Measurements from ENCODE around the gene NUP93. TPM values are rescaled to one million over a fixed set of nuclear protein-coding genes. Genes with fewer than 3 reads are reported as not detected.

The NUP93 gene
- total RNA-seq, 3 donors from 2014 or later, result 31.0 to 45.6 (median 40.8) TPM

GRCh38 chr16:56753410-56753809 is 23.5 kb downstream of the NUP93 start:
- ATAC-seq, result no peak
- no peak for DNase-seq
- no peaks in the 10 kb centered on the region for H3K9me3 ChIP-seq
- intact Hi-C loops (cut with DNase I, micrococcal nuclease), result no loop called here
- no peaks in the 10 kb centered on the region for H3K4me1 ChIP-seq (ENCODE audit: low read depth)
- no peak overlapping the region for H3K4me3 ChIP-seq
- H3K36me3 ChIP-seq (ENCODE audit: low read depth), result no peaks in the 10 kb centered on the region
- TF ChIP-seq, protein P1, sequence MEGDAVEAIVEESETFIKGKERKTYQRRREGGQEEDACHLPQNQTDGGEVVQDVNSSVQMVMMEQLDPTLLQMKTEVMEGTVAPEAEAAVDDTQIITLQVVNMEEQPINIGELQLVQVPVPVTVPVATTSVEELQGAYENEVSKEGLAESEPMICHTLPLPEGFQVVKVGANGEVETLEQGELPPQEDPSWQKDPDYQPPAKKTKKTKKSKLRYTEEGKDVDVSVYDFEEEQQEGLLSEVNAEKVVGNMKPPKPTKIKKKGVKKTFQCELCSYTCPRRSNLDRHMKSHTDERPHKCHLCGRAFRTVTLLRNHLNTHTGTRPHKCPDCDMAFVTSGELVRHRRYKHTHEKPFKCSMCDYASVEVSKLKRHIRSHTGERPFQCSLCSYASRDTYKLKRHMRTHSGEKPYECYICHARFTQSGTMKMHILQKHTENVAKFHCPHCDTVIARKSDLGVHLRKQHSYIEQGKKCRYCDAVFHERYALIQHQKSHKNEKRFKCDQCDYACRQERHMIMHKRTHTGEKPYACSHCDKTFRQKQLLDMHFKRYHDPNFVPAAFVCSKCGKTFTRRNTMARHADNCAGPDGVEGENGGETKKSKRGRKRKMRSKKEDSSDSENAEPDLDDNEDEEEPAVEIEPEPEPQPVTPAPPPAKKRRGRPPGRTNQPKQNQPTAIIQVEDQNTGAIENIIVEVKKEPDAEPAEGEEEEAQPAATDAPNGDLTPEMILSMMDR (IDR thresholded peaks at IDR 0.05), result no peak

DNA sequence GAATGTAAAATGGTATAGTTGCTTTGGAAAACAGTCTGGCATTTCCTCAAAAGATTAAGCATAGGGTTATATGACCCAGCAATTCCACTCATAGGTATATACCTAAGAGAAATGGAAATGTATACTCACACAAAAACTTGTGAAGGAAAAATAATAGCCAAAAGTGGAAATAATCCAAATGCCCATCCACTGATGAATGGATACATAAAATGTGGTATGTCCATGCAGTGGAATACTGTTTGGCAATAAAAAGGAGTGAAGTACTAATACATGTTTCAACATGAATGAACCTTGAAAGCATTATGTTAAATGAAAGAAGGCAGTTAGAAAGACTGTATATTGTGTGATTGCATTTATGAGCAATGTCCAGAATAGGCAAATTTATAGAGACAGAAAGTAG is 25.1 kb downstream of the NUP93 start:
- no peak overlapping the region for H3K4me3 ChIP-seq
- no peak for ATAC-seq
- DNase-seq, result no peak
- TF ChIP-seq, protein P1 (IDR thresholded peaks at IDR 0.05), result no peak
- intact Hi-C loops (cut with DNase I, micrococcal nuclease), result no loop called here
- no peaks in the 10 kb centered on the region for H3K36me3 ChIP-seq (ENCODE audit: low read depth)
- no peaks in the 10 kb centered on the region for H3K4me1 ChIP-seq (ENCODE audit: low read depth)
- H3K9me3 ChIP-seq, result no peaks in the 10 kb centered on the region

- Histone ChIP-seq H3K4me3 (no peak overlapping the region), H3K36me3 (ENCODE audit: low read depth) (no peaks in the 10 kb centered on the region), H3K4me1 (ENCODE audit: low read depth) (no peaks in the 10 kb centered on the region), H3K9me3 (no peaks in the 10 kb centered on the region)
- ATAC-seq, result no peak
- intact Hi-C loops (cut with DNase I, micrococcal nuclease), result no loop called here
- no peak for DNase-seq
- TF ChIP-seq, protein P1 (IDR thresholded peaks at IDR 0.05), result no peak
These were observed 28.5 kb downstream of the NUP93 start for GRCh38 chr16:56758432-56758831.

GRCh38 chr16:56758930-56759329 is 29.0 kb downstream of the NUP93 start:
- Histone ChIP-seq H3K4me1 (ENCODE audit: low read depth) (no peaks in the 10 kb centered on the region), H3K9me3 (no peaks in the 10 kb centered on the region), H3K4me3 (no peak overlapping the region), H3K36me3 (ENCODE audit: low read depth) (no peaks in the 10 kb centered on the region)
- TF ChIP-seq, protein P1 (IDR thresholded peaks at IDR 0.05), result no peak
- intact Hi-C loops (cut with DNase I, micrococcal nuclease), result no loop called here
- DNase-seq, result no peak
- no peak for ATAC-seq

- peak; percentile 71 for ATAC-seq
- DNase-seq, result peak in 1 of 3 donors; percentile 60
- Histone ChIP-seq H3K36me3 (ENCODE audit: low read depth) (no peaks in the 10 kb centered on the region), H3K4me3 (no peak overlapping the region), H3K9me3 (no peaks in the 10 kb centered on the region), H3K4me1 (ENCODE audit: low read depth) (no peaks in the 10 kb centered on the region)
- TF ChIP-seq, protein P1 (IDR thresholded peaks at IDR 0.05), result no peak
- intact Hi-C loops (cut with DNase I, micrococcal nuclease), result no loop called here
These were observed 33.5 kb downstream of the NUP93 start for GRCh38 chr16:56763291-56763916.

DNA sequence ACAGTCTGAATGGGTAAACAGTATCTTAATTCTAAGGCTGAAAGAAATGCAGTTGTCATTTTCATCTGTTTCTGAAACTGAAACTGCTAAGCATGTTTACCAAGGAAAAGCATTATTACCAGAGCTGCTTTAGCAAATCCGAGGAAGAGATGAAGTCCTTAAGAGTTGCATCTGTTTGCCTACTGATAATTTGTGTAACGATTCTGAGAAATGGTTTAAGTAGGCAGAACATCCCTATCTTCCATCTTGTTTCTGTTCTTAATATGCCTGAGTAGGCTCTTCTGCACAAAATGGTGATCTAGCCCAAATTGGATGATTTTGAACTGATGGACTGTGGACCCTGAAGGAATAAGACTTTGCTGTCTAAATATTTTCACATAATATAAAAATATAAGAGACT is 34.9 kb downstream of the NUP93 start:
- no peak for DNase-seq
- Histone ChIP-seq H3K36me3 (ENCODE audit: low read depth) (no peaks in the 10 kb centered on the region), H3K9me3 (no peaks in the 10 kb centered on the region), H3K4me3 (no peak overlapping the region), H3K4me1 (ENCODE audit: low read depth) (peaks cover 9% of the 10 kb centered on the region)
- TF ChIP-seq, protein P1 (IDR thresholded peaks at IDR 0.05), result no peak
- intact Hi-C loops (cut with DNase I, micrococcal nuclease), result no loop called here
- no peak for ATAC-seq
